ENCODE results near the gene BICC1. TPM values are rescaled to one million over a fixed set of nuclear protein-coding genes. Genes with fewer than 3 reads are reported as not detected.
"Not testable (repeated sequence)": the region's sequence is repeated elsewhere in the genome, so short reads cannot be mapped to it uniquely, and the experiment has no call there.

Gene BICC1
- total RNA-seq, 1 donor from 2014 or later: 10.3 TPM

DNA sequence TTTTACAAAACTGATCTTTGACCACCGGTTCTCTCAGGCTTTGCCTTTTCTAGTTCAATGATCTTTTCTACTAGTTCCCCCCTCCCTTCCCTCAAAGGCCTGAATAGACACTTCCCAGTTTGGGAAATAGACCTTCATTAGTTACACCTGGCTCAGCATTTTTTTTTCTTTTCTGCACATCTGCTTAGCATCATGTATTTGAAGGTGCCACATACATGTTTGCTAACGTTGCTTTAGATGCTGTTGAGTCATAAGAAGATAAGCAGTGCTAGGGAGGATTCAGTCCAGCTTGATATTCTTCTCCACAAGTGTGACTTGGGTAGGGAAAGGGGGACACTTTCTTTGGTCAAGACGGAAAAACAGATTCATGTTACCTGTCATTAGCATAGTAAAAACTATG is 78.3 kb downstream of the BICC1 start:
- DNase-seq (ENCODE audit: low read depth): no peak

DNA sequence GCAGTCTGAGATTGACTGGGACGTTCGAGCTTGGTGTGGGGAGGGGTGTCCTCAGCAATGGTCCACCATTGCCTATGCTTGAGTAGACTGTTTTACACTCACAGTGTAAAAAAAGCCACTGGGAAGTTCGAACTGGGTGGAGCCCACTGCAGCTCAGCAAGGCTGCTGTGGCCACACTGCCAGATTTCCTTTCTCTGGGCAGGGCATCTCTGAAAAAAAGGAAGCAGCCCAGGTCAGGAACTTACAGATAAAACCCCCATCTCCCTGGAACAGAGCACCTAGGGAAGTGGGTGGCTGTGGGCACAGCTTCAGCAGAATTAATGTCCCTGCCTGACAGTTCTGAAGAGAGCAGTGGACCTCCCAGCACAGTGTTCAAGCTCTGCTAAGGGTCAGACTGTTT is 80.3 kb downstream of the BICC1 start:
- DNase-seq (ENCODE audit: low read depth): no peak

- DNase-seq (ENCODE audit: low read depth): not testable (repeated sequence)
Observed at GRCh38 chr10:58597211-58597610, 84.5 kb downstream of the BICC1 start.

DNA sequence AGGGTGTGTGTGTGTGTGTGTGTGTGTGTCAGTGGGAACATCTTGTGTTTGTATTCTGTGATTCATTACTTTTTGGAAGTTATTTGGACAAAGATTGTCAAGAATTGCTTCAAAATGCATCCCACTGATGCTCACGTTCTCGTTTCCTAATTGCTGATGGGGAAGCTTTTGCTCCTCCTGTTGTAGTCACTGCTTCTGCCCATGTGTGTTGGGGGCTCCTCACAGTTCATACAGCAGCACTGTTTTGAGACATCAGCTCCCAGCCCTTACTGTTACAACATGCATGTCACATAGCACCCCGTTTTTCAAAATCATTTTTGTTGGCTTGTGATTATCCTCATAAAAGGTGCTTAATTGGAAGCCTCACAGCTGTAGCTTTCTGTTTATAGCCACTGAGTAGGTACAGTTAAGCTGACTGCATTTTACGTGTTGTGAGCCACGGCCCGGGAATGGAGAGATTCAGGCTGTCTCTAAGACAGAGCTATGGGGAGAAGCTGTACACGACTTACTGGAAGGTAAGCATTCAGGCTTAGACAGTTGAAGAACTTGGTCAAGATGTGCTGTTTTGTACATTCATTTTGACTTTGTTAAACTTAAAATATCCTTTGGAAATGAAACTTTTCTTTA is 87.4 kb downstream of the BICC1 start:
- DNase-seq (ENCODE audit: low read depth): no peak

- no peak for DNase-seq (ENCODE audit: low read depth)
Observed at GRCh38 chr10:58608351-58608750, 95.7 kb downstream of the BICC1 start.

DNA sequence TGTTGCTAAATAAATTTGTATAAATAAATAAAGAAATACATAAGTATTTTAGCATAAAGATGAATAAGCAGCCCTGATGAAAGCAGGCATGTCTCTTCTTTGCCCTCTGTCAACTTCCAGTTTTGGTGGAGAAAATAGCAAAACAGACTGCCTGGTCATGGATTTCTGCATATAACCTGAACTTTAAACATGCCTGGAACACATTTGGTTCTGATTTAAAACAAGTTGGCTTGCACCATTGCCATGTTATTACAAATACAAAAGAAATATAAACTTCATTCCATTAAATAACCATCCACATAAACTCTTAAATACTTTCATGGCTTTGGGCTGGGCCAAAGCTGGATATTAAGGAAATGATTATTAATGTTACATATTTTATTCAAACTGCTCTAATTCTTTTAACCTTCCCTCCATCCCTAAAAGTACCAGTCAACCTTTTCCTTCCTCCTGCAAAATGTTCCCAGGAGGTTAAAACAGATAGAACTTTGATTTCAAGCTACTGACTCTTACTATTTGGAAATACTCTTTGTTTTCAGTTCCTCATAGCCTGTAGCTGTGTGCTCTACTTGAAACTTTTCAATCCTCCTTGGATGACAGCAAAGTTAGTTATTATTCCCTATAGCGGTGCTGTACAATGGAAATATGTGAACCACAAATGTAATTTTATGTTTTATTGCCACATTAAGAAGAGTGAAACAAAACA is 96.3 kb downstream of the BICC1 start:
- DNase-seq (ENCODE audit: low read depth): no peak

DNA sequence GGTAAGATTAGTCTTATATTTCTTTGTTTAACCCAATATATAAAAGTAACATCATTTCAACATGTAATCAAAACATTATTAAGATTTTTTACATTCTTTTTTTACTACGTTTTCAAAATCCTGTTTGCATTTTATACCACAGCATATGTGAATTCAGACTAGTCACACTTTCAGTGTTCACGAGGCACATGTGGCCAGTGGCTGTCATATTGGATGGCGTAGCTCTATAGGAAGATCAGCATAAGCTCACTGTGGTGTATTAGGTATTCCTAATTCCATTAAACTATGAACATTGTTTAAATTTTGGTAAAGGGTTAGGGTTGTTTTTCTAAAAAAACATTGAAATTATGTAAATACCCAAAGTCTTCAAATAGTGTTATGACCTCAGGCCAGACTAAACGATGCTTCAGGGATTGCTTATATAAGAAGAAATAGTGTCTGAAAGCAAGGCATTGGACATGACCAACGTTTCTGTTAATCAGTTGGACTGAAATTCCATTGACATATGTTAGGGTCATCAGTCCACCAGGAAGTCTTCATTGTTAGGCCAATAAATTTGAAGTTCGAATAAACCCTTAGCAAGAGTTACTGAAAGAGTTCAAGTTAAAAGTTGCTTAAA is 97.0 kb downstream of the BICC1 start:
- no peak for DNase-seq (ENCODE audit: low read depth)

DNA sequence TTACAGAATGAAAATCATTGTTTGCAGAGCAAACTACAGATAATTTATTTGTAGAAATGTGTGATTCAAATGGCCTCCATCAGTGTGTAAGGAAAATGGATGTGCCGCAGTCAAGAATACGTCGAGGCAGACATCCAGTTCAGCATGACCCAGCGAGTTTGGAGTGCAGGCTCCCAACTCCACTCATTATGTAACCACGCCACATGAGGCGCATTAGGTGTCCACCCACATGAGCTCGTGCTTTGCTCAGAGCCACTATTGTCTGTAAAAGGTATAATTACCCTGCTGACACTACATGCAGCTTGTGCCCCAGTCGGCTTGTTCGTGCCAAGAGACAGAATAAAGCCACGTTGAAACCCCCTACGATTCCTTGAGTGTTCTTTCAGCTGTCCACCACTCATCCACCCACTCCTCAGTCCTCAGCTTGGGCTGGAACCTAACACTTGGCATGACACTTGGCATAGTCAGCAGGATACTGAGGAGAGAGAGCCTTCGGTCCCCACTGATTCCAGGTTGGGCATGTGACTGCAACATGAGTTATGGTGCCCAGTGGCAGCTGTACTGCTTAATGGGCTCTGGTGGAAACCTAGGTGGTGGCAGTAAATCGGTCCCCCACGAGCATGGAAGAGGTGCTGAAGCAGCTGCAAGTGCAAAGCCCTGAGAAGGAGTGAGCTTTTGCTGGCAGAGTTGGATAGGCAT is 102.7 kb downstream of the BICC1 start:
- DNase-seq (ENCODE audit: low read depth): peak; percentile 8

GRCh38 chr10:58618158-58618676 is 105.5 kb downstream of the BICC1 start:
- no peak for DNase-seq (ENCODE audit: low read depth)

- peak; percentile 3 for DNase-seq (ENCODE audit: low read depth)
Observed at GRCh38 chr10:58621379-58622077, 108.9 kb downstream of the BICC1 start.

DNA sequence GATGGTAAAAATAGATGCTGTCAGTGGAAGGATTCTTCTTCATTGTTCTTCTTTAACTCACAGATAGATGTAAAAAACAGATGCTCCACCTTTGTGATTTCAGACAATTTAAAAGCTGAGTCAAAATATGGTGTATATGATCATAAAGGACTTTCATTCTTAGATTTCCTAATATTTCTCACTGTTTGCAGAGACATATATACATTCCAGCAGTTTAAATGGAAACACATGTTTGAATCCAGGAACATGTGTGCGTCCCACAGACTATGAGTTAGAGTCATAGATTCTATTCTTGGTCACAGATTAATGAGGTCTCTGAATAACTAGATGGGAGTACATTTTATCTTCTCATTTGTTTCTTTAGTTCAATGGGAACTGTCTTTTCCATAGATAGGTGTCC is 109.6 kb downstream of the BICC1 start:
- no peak for DNase-seq (ENCODE audit: low read depth)

- peak; percentile 40 for DNase-seq (ENCODE audit: low read depth)
Observed at GRCh38 chr10:58625070-58625469, 112.4 kb downstream of the BICC1 start.

GRCh38 chr10:58627392-58627791 is 114.7 kb downstream of the BICC1 start:
- no peak for DNase-seq (ENCODE audit: low read depth)

GRCh38 chr10:58631715-58632114 is 119.0 kb downstream of the BICC1 start:
- DNase-seq (ENCODE audit: low read depth): no peak

DNA sequence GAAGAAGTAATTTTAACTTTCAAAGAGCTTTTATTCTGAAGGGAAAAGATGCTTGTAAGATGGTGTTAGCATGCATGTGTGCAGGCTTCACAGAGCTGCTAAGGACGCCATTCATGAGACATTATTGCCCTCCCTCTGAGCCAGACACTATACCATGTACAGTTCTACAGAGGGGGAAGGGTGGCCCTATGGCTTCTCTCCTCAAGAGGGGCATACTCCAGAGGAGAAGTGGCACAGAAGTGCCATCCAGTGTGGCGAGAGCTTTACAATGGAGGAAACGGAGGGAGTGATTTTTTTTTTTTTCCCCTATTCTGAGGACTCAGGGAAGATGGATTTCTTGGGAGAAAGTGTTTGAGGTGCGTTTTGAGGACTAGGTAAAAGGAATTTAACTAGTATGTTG is 119.5 kb downstream of the BICC1 start:
- no peak for DNase-seq (ENCODE audit: low read depth)

DNA sequence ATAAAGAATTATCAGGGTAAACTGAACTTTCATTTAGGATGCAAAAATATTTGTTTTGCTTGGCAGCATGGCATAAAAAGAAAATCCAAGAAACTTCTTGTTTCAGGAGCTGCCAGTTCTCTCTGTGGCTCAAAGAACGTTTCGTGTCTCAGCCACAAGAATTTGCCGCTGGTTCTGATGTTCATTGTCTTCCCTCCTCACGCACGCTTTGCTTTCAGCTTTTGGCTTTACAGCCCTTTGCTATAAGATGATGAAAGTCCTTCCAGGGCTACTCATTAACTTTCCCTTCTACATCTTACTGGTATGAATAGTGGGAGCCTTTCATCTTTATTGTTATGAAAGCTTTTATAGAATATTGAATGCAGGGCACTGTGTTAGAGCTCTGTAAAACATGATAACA is 124.7 kb downstream of the BICC1 start:
- DNase-seq (ENCODE audit: low read depth): peak; percentile 84

DNA sequence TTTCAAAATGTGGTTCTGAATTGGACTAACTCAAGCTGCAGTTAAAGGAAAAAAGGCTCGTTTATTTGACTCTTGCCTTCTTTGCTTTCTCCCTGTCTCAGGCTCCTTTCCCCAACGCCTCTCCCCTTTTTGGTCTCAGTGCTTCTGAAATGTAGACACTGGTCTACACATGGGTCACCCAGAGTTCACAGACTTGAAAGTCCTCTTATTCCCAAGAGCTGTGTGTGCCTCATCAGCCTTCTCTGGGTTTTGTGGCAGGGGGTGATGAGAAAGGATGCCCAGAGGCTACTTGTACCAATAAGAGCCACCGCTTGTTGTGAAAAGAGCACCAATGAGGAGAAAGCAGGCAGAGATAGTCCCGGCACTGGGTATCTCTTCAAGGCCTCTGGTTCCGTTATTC is 125.7 kb downstream of the BICC1 start:
- peak; percentile 26 for DNase-seq (ENCODE audit: low read depth)

DNA sequence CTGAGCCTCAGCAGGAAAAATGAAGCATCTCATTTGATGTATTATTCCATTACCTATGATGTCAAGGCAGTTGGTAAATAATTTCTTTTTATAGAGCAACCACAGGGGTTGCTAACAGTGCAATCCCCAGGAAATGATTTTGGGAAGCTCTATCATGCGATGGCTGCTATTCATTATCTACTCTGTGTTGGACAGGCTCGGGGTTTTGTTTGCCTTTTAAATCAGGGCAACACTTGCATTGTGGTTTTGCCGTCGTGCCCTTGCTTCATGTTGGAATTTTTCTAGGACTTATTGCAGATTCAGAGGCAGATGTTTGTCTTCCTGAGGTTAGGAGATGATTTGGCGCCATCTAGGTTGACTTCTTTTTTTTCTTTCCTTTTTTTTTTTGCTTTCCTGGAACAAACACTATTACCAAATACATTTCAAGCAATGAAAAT is 128.4 kb downstream of the BICC1 start:
- peak; percentile 93 for DNase-seq (ENCODE audit: low read depth)

GRCh38 chr10:58641708-58642107 is 129.0 kb downstream of the BICC1 start:
- no peak for DNase-seq (ENCODE audit: low read depth)

DNA sequence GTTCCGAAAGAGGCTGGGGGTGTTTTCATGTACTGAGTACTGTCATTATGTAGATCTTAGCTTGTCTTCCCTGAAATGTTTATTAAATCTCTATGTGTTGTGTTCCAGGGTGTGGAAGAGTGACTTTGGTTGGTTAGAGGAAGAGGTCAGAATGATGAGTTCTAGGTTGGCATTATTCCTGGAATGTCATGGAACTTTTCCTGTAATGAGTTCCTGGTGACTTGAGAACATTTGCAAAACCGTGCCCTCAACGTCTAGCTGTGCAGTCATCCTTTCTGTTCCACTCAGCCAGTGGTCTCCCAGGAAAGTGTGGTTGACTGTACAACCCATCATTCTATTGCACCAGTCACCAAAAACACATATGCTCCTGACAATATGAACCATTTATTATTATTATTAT is 129.6 kb downstream of the BICC1 start:
- no peak for DNase-seq (ENCODE audit: low read depth)

GRCh38 chr10:58642916-58643428 is 130.3 kb downstream of the BICC1 start:
- DNase-seq (ENCODE audit: low read depth): peak; percentile 46
